Frontal cortex (tissue), 4 donors: ENCODE results near the gene SLX9. TPM values are rescaled to one million over a fixed set of nuclear protein-coding genes. Genes with fewer than 3 reads are reported as not detected.

Source experiments
- DNase-seq, 2 donors: peaks; one replicate each; pipeline ENCODE4 v3.0.0; 2012; ENCODE audit warnings: low spot score in 2 of 2
- FAIRE-seq: peaks from 2 replicates; lab custom pipeline; 2012; peaks lifted over from hg19 to GRCh38; lab: Jason Lieb, UNC
- total RNA-seq: library from RNA; depleted of rRNA; stranded (reverse); fragments of >200 nt; gene quantifications from one replicate; pipeline ENCODE4 v1.2.3, GENCODE V29; 2014
- donor health status: control.
- donor health status: control.
- donor health status: control.

SLX9 gene
- total RNA-seq, 1 donor from 2014 or later: 7.3 TPM

DNA sequence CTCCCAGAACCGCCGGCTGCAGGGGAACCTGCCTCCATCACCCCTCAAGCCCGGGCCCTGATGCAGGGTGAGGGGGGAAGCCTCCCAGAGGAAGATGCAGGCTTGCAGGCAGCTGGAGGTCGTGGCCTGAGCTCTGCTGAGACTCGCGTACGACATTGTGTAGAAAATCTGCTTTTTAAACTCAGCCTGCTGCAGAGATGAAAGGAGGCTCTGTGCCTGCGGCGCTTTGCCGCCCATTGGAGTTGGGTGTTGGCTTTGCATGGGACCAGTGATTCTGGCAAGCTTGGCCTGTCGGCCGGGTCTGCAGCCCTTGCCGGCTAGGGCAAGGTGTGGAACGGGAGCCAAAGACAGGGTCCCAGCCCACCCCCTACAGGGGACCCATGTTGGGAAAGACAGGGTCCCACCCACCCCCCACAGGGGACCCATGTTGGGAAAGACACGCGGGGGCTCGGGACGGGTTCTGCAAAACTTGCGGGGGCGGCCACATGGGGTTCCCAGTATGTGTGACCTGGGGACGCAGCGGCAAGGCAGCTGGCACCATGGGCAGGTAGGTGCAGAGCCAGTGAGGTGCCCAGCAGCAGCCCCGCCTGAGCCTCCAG is 55.6 kb downstream of the SLX9 start:
- DNase-seq (no peak), FAIRE-seq (no peak)

- DNase-seq: no peak
- FAIRE-seq: no peak
Measured at GRCh38 chr21:44996096-44996495, 56.3 kb downstream of the SLX9 start.

DNA sequence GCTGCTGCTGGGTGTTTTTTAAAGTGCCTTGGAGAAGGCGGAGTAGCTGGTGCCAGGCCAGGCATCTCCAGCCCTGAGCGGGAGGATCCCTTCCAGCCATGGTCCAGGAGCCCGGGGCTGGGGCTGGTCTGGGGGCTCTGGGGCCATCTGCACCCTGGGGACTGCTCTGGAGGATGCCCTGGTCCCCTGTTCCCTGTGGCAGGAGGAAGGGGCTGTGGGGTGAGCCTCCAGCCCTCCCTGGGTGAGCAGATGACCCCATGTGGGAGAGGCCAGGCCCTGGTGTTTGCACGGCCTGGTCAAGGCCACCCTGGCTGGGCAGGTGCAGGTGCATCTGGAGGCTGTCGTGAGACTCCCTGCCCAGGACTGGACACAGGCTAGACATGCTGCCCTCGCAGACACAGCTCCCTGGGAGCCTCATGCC is 56.7 kb downstream of the SLX9 start:
- DNase-seq (no peak), FAIRE-seq (no peak)

GRCh38 chr21:44996983-44997936 is 57.4 kb downstream of the SLX9 start:
- no peak for FAIRE-seq

GRCh38 chr21:44998086-44998620 is 58.3 kb downstream of the SLX9 start:
- FAIRE-seq: no peak
- DNase-seq: no peak

More at GRCh38 chr21:44996983-44997936, 57.4 kb downstream of the SLX9 start:
- no peak for DNase-seq

DNA sequence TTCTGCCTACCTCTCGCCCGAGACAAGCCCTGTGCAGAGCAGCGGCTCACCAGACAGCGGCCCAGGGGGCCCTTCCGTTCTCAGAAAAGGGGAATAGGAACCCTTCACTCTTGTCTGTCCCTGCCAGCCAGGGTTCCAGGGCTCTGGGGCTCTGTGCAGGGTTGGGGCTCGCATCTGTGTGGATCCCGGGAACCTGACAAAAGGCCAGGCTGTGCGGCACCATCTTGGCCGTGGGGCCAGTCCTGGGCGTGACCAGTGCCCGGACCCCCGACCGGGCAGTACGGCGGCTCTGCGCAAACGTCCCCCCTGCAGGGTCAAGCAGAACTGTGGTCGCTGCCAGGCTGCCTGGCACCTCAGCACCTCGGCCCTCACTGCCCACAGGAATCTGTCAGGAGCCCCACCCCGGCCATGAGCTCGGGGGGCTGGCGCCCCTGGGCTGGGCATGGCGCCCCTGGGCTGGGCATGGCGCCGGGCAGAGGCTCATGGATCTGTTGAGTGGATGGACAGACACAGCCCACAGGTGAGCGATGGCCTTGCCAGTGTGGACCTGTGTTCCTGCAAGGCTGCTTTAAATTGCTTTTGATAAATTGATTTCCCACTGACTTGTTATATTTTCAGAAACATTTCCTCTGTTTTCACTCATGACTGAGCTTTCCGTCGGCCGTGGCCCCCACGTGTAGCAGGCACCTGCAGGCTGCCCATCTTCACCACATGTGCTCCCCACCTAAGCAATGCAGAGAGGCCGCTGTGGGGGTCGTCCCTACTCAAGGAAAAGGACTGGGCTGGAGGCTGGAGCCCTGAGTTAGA is 59.0 kb downstream of the SLX9 start:
- FAIRE-seq (no peak), DNase-seq (no peak)

DNA sequence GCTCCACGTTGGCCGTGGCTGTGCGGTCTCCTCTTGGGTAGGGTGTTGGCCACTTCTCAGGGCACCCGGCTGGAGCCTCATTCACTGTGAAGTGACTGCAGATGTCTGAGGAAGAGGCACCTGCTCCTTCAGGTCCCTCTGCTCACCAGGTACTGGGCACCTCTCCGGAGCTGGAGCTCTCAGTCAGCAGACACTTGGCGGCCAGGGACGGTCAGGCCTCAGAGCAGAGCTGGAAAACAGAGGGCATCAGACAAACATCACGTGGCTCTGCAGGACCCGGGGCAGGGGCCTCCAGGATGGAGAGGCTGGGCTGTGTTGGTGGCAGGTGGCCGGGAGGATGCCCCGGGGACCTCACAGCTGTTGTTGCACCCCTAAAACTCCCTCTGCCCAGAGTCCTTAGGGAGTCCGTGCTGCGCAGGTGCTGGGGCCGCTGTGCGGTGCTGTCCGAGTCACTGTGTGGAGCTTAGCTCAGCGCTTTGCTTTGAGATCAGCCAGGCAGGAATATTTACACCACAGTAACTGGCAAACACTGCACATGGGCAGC is 59.7 kb downstream of the SLX9 start:
- no peak for DNase-seq
- no peak for FAIRE-seq

- no peak for DNase-seq
- FAIRE-seq: no peak
Measured at GRCh38 chr21:44999972-45000636, 60.3 kb downstream of the SLX9 start.

DNA sequence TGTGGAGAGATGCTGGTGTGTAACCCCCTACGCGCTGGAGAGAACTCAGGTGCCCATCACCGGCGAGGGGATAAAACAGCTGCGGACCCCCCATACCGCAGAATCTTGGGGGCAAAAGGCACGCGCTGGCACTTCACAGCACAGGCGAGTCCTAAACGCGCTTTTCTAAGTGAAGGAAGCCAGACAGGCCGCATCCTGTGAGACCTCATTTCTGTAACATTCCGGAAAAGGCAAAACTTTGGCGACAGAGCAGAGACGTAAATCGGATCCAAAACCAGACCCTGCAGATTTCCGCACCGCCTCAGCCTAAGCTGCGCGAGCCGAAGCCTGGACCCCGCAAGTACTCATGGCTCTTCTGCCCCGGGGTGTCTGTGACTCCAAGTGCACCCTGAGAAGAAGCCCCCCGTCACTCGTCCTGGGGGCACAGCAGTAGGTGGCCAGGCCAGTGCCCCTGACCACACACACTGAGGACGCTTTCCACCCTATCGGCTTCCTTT is 60.9 kb downstream of the SLX9 start:
- DNase-seq: no peak

DNA sequence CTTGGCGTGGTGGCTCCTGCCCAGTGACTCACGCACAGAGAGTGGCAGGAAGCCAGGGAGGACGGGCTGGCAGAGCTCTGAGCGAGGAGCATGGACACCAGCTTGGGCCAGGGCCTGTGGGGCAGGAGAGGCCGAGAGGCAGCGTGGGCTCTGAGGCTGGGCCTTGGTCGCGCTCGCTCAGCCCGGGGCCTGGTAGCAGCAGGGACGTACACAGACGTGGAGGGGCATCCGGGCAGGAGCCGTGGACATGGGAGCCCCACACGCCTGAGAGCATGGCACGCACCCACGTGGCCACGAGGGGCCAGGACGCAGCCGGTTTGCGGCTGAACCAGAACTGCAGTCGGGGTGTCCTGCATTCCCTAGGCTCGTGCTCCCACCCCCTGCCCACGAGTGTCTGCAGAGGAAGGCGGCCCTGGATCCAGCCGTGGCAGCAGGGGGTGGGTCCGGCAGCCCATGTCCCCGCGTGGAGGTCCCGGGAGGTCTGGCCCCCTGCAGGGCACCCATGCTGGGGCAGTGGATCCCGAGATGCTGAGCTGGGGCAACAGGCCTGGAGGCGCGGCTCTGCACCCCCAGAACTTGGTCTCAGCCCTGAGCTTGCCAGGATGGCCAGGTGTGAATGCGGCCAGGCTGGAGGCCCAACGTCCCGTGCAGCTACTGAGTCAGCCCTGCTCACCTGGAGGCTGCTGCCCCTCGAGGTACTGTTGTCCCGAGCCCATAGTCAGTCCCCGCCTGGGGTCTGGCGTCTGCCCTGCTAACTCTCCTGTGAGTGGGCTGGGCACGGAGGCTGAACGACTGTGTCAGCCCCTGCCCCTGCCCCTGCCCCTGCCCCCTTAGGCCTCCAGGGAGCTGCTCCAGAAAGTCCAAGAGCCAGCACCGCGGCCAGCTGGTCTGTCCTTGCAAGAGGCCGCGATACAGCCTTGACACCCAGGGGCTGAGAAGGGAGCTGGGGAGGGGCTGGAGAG is 61.6 kb downstream of the SLX9 start:
- peak in 1 of 2 donors; percentile 63 for DNase-seq
- FAIRE-seq: no peak

More for the DNA sequence above, 60.9 kb downstream of the SLX9 start:
- FAIRE-seq: no peak

DNA sequence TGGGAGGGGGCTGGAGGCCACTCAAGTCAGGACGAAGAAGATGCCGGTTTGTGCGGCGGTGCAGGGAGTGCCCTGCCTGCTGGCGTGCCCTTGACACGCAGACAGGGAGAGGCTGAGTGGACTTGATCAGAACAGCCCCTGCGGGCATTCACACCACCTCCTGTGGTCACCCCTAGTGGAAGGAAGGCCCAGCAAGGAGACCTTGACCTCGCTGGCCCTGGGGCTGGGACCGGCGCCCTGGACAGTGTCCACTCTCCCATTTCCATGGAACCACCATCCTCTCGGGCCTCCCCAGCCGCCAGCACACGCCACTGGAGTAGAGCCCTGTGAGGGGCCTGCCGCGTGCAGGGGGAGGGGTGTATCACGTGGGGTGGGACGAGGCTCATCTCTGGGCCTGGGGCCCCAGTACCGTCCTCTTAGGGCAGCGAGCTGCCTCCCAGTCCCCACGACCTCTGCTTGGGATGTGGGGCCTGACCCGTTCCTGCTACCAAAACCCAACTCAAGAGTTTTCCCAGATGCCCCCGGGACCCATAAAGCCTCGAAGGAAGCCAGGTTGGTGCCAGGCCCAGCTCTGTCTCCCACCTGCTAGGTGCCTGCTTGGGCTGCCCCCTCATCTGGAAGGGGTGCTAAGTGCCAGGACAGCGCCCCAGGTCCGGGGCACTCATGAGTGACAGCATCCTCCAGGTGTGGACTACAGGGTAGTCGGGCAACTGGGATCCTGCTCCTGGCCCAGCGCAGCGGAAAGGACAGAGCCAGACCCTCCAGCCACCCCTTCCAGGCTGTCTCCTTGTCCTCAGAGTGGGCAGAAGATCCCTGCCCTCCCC is 62.8 kb downstream of the SLX9 start:
- FAIRE-seq (no peak), DNase-seq (no peak)

DNA sequence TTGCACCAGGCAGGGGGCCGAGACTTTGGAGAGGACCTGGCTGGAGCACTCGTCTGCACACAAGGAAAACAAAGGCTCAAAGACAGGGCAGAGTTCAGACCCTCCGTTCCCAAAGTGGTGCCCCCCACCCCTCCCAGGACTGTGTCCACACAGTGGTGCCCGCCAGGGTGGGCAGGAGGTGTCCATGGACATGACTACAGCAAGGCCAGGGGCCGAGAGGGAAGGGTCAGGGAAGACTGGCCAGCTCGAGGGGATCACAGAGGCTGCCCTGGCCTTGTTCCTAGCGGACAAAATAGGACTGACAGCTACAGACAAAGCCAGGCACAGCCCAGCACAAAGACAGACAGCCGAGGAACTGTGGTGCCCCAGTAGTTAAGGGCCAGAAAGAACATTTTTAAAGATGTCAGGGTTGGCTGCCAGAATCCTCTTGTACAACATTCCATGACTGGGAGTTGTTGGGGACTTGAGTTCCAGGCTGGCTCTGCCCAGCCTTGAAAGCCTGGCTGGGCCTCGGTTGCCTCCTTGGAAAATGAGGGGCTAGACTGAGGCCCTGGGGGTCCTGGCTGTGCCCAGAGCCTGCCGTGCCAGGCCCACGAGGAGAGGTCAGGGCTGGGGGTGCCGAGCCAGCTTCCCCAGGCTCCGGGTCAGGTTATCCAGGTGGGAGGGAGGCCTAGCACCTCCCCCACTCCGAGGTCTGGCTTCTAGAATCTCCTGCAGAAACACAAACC is 63.7 kb downstream of the SLX9 start:
- FAIRE-seq (no peak), DNase-seq (no peak)

DNA sequence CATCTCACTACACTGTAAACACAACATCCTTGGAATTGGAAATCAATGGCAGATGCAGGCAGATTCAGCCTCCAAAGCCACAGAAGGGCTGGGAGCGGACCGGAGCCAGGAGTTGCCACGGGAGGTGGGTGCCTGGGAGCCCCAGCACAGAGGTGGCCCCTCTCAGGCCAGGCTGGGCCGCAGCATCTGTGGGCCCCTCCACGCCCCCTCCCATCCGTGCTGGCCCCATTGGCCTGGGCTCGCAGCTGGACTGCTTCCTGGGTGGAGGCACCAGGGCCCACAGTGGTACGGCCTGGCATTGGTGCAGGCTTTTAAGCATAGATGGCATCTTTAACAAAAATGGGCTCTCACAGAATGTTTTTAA is 64.2 kb downstream of the SLX9 start:
- DNase-seq: no peak
- no peak for FAIRE-seq

GRCh38 chr21:45004481-45005247 is 64.8 kb downstream of the SLX9 start:
- DNase-seq: no peak
- FAIRE-seq: no peak

DNA sequence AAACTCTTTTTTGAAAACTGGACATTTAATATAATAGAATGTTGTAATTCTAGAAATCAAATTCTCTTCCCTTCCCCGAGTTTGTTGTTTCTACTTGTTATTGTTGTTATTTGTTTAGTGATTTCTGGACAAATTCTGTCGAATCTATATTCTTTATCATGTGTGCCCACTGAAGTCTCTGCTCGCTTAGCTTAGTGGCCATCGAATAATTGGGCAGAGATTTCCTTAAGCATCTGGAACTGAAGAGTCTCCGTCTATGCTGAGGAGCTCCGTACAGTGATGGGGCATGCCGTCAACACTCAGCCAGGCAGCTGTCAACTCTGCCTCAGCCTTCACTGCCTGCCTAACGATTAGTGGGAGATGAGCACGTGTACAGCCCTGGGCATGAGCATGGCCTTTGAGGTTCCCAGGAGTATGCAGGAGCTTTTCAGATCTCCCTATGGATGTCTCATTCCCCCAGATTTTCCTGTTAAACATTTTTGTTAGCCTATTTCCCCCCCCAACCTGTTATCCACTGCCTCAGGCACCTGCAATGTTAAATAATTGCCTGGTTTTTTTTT is 66.8 kb downstream of the SLX9 start:
- FAIRE-seq (no peak), DNase-seq (no peak)

- FAIRE-seq: no peak
- DNase-seq: no peak
Measured at GRCh38 chr21:45009616-45010015, 69.8 kb downstream of the SLX9 start.
